ENCODE results near the gene ABR. TPM values are rescaled to one million over a fixed set of nuclear protein-coding genes. Genes with fewer than 3 reads are reported as not detected.
A peak's percentile ranks its signal among the peaks of the same experiment; 100 is the strongest.

ABR gene
- total RNA-seq, 2 donors from 2014 or later, result 243 to 326 TPM

- TF ChIP-seq CTCF (IDR thresholded peaks at IDR 0.05), result no peak
- DNase-seq, result no peak
- H3K27me3 ChIP-seq, result no peaks in the 10 kb centered on the region
- H3K4me1 ChIP-seq, result no peaks in the 10 kb centered on the region
- intact Hi-C loops (cut with DNase I), result no loop called here
- H3K27ac ChIP-seq, result no peak overlapping the region
- H3K9me3 ChIP-seq, result no peaks in the 10 kb centered on the region
- H3K9ac ChIP-seq (ENCODE audit: low read depth in 2 of 2, low read length in 2 of 2), result no peak overlapping the region
- H3K36me3 ChIP-seq, result no peaks in the 10 kb centered on the region
- H3K4me3 ChIP-seq, result no peak overlapping the region
These were observed 40.6 kb upstream of the ABR start for GRCh38 chr17:1220346-1220745.

DNA sequence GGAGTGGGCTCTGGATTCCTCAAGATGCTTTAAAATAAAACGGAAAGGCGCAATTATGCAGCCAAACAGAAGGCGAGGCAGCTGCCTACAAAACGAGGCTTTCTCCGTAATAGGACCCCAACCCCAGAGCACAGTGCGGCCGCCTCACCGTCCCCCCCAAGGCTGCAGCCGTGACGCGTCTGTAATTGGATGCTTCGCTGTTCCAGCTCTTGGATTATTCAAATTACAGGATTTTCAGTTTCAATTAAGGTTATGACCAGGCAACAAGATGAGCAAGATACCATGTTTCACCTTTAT is 37.3 kb upstream of the ABR start:
- no peak overlapping the region for H3K4me3 ChIP-seq
- peaks cover 11% of the 10 kb centered on the region for H3K4me1 ChIP-seq
- H3K27me3 ChIP-seq, result no peaks in the 10 kb centered on the region
- no peak for TF ChIP-seq CTCF (IDR thresholded peaks at IDR 0.05)
- no peaks in the 10 kb centered on the region for H3K9me3 ChIP-seq
- no peaks in the 10 kb centered on the region for H3K36me3 ChIP-seq
- no peak overlapping the region for H3K27ac ChIP-seq
- H3K9ac ChIP-seq (ENCODE audit: low read depth in 2 of 2, low read length in 2 of 2), result no peak overlapping the region
- intact Hi-C loops (cut with DNase I), result no loop called here
- DNase-seq, result no peak

DNA sequence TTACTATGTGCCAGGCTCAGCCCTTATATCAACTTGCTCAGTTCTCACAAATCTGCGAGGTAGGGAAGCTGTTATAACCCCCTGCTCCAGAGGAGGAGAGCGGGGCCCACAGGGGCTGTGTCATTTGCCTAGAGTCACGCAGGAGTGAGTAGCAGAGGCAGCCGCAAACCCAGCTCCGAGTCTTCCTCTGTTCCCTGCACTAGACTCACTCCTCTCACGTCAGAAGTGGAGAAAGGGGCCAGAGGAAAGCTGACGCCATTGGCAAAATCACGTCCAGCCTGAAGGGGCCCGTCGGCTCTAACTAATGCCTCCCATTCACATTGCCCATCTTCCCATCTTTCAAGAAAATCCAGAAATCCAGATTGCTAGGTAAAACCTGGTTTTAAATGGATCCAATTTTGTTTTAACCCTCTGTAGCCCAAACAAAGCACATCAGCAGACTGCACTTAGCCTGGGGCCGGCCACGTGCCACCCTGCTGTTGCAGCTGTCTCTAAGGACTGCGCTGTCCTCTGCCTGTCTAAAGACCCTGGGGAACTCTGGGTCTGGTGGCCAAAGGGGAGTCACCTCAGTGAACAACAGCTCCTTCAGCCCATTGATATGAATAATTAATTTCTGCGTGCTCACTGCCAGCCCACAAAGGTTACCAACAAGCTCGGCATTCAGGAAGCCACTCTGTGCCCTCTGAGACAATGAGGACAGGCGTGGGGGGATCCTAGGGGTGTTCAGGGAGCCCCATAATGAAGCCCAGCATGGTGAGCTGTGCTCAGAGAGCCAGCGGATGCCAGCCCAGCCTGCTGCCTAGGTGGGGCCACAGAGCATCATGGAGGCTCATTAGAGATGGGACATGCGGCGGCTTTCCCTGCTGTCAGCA is 36.7 kb upstream of the ABR start:
- Histone ChIP-seq H3K27ac (no peak overlapping the region), H3K9me3 (no peaks in the 10 kb centered on the region), H3K4me1 (peaks cover 11% of the 10 kb centered on the region), H3K9ac (ENCODE audit: low read depth in 2 of 2, low read length in 2 of 2) (no peak overlapping the region), H3K27me3 (no peaks in the 10 kb centered on the region), H3K36me3 (no peaks in the 10 kb centered on the region), H3K4me3 (no peak overlapping the region)
- no peak for DNase-seq
- no peak for TF ChIP-seq CTCF (IDR thresholded peaks at IDR 0.05)
- intact Hi-C loops (cut with DNase I), result no loop called here

GRCh38 chr17:1212946-1213345 is 33.2 kb upstream of the ABR start:
- peak overlapping the region; percentile 12 for H3K27ac ChIP-seq
- H3K4me3 ChIP-seq, result no peak overlapping the region
- no peaks in the 10 kb centered on the region for H3K9me3 ChIP-seq
- no peak for TF ChIP-seq CTCF (IDR thresholded peaks at IDR 0.05)
- peak overlapping the region in 1 of 2 donors; percentile 12 for H3K9ac ChIP-seq (ENCODE audit: low read depth in 2 of 2, low read length in 2 of 2)
- no peaks in the 10 kb centered on the region for H3K36me3 ChIP-seq
- DNase-seq, result no peak
- peaks cover 11% of the 10 kb centered on the region for H3K4me1 ChIP-seq
- H3K27me3 ChIP-seq, result no peaks in the 10 kb centered on the region
- intact Hi-C loops (cut with DNase I), result no loop called here

GRCh38 chr17:1211287-1211686 is 31.5 kb upstream of the ABR start:
- Histone ChIP-seq H3K9ac (ENCODE audit: low read depth in 2 of 2, low read length in 2 of 2) (no peak overlapping the region), H3K27ac (peak overlapping the region; percentile 56), H3K9me3 (no peaks in the 10 kb centered on the region), H3K4me1 (peaks cover 11% of the 10 kb centered on the region), H3K4me3 (no peak overlapping the region), H3K27me3 (no peaks in the 10 kb centered on the region), H3K36me3 (no peaks in the 10 kb centered on the region)
- DNase-seq, result no peak
- intact Hi-C loops (cut with DNase I), result no loop called here
- TF ChIP-seq CTCF (IDR thresholded peaks at IDR 0.05), result no peak

Data from colonic mucosa (tissue), 4 donors.